H1 (cell line): ENCODE results near the gene SLC35E1. TPM values are rescaled to one million over a fixed set of nuclear protein-coding genes. Genes with fewer than 3 reads are reported as not detected.

Source experiments
- CTCF ChIA-PET: fragments of 300-600 bp; sonication (Branson Sonifier 250); formaldehyde crosslinking; loops from one replicate; lab custom pipeline; 2021; ENCODE audit not compliant: partially characterized antibody; lab: Charles Lee
- POLR2A ChIA-PET: fragments of 300-600 bp; sonication (Branson Sonifier 250); formaldehyde crosslinking; loops from one replicate; lab custom pipeline; 2021; ENCODE audit warnings: inconsistent platforms; ENCODE audit not compliant: partially characterized antibody; lab: Charles Lee
- DNase-seq, 2 experiments: peaks; one replicate each; pipeline versions ENCODE4 v3.0.0 to v3.0.0-alpha.2; 2010 to 2022; ENCODE audit warnings: low spot score in 2 of 2, low read depth in 1 of 2, mixed read lengths in 1 of 2
- FAIRE-seq: peaks from 2 replicates; lab custom pipeline; 2011; peaks lifted over from hg19 to GRCh38; lab: Jason Lieb, UNC
- H2AFZ ChIP-seq: 2 replicates; pipeline ENCODE4 v1.8.1; 2012; ENCODE audit warnings: low read length, inconsistent platforms
- H2AK5ac ChIP-seq: 2 replicates; pipeline ENCODE4 v1.6.1; 2013; ENCODE audit warnings: low read depth, low read length
- H2BK120ac ChIP-seq: replicated peaks from 2 replicates; pipeline ENCODE3; 2013; ENCODE audit warnings: low read depth, low read length, inconsistent platforms
- H2BK12ac ChIP-seq: 2 replicates; pipeline ENCODE4 v1.6.1; 2013; ENCODE audit warnings: low read depth, low read length
- H2BK15ac ChIP-seq: 2 replicates; pipeline ENCODE4 v1.6.1; 2013; ENCODE audit warnings: low read length
- H2BK20ac ChIP-seq: 2 replicates; pipeline ENCODE4 v1.6.1; 2013; ENCODE audit warnings: low read length
- H2BK5ac ChIP-seq: 2 replicates; pipeline ENCODE4 v1.6.1; 2013; ENCODE audit warnings: low read depth, low read length
- H3K14ac ChIP-seq: 2 replicates; pipeline ENCODE4 v1.6.1; 2013; ENCODE audit warnings: inconsistent platforms; ENCODE audit not compliant: insufficient read length
- H3K18ac ChIP-seq: 2 replicates; pipeline ENCODE4 v1.6.1; 2013; ENCODE audit warnings: low read length; ENCODE audit errors: extremely low read depth
- H3K23ac ChIP-seq: 2 replicates; pipeline ENCODE4 v1.6.1; 2013; ENCODE audit warnings: inconsistent platforms; ENCODE audit not compliant: insufficient read length
- H3K23me2 ChIP-seq: 2 replicates; pipeline ENCODE4 v1.6.1; 2013; ENCODE audit warnings: low read depth, low read length
- H3K27ac ChIP-seq: 2 replicates; pipeline ENCODE4 v1.6.1; 2011; ENCODE audit warnings: low read depth, low read length, inconsistent platforms
- H3K27me3 ChIP-seq, 4 experiments: replicated peaks in 1 of 4; 1 replicate in 1 of 4; 2 replicates in 3 of 4; pipeline versions ENCODE4 v1.6.1 to v1.8.1; 2011 to 2013; ENCODE audit warnings: low read length in 3 of 4, mild to moderate bottlenecking in 3 of 4, inconsistent platforms in 2 of 4, mixed read lengths in 2 of 4, moderate library complexity in 1 of 4; ENCODE audit not compliant: control insufficient read depth in 3 of 4, insufficient read depth in 3 of 4; ENCODE audit errors: extremely low read depth in 1 of 4
- H3K36me3 ChIP-seq, 4 experiments: 2 replicates each; pipeline versions ENCODE4 v1.6.1 to v1.8.1; 2011 to 2013; ENCODE audit warnings: mild to moderate bottlenecking in 4 of 4, low read length in 3 of 4, moderate library complexity in 2 of 4, control low read depth in 1 of 4, inconsistent platforms in 1 of 4; ENCODE audit not compliant: insufficient read depth in 4 of 4, control insufficient read depth in 2 of 4
- H3K4ac ChIP-seq: replicated peaks from 2 replicates; pipeline ENCODE3; 2013; ENCODE audit warnings: low read length, low read depth, mixed read lengths, inconsistent platforms; ENCODE audit not compliant: insufficient read length
- H3K4me1 ChIP-seq, 4 experiments: replicated peaks in 1 of 4; 1 replicate in 1 of 4; 2 replicates in 3 of 4; pipeline versions ENCODE4 v1.6.1 to v1.8.1; 2011 to 2013; ENCODE audit warnings: low read length in 3 of 4, inconsistent platforms in 2 of 4, mixed read lengths in 1 of 4; ENCODE audit not compliant: insufficient read depth in 4 of 4, control insufficient read depth in 3 of 4
- H3K4me2 ChIP-seq, 2 experiments: 2 replicates each; pipeline versions ENCODE4 v1.6.1 to v1.8.1; 2011 to 2013; ENCODE audit warnings: low read depth in 2 of 2, low read length in 2 of 2, control low read depth in 1 of 2, inconsistent platforms in 1 of 2, mild to moderate bottlenecking in 1 of 2; ENCODE audit not compliant: insufficient read depth in 1 of 2
- H3K4me3 ChIP-seq, 4 experiments: fragments of 200-600, 300-600 bp in 1 of 4; sonication (generic), shearing (Covaris generic), sonication (Bioruptor Twin) in 1 of 4; 2 replicates each; pipeline versions ENCODE4 v1.5.1 to v1.8.1; 2011 to 2016; ENCODE audit warnings: low read length in 4 of 4, low read depth in 3 of 4, control low read depth in 2 of 4, inconsistent platforms in 2 of 4, mild to moderate bottlenecking in 2 of 4, mixed read lengths in 1 of 4, moderate library complexity in 1 of 4; ENCODE audit not compliant: insufficient read depth in 2 of 4; ENCODE audit errors: extremely low read depth in 1 of 4
- H3K56ac ChIP-seq: replicated peaks from 2 replicates; pipeline ENCODE3; 2013; ENCODE audit warnings: low read depth, mild to moderate bottlenecking, mixed read lengths, low read length, inconsistent platforms; ENCODE audit not compliant: insufficient read length
- H3K79me1 ChIP-seq: 2 replicates; pipeline ENCODE4 v1.6.1; 2013; ENCODE audit warnings: low read depth, low read length, control low read depth
- H3K79me2 ChIP-seq, 2 experiments: 2 replicates each; pipeline versions ENCODE4 v1.6.1 to v1.8.1; 2012 to 2013; ENCODE audit warnings: low read length in 2 of 2, mild to moderate bottlenecking in 2 of 2, inconsistent platforms in 1 of 2; ENCODE audit not compliant: insufficient read depth in 2 of 2, control insufficient read depth in 1 of 2
- H3K9ac ChIP-seq, 4 experiments: replicated peaks in 1 of 4; 1 replicate in 1 of 4; 2 replicates in 3 of 4; pipeline versions ENCODE4 v1.6.1 to v1.8.1; 2011 to 2013; ENCODE audit warnings: low read depth in 3 of 4, low read length in 3 of 4, control low read depth in 2 of 4, mild to moderate bottlenecking in 2 of 4, moderate library complexity in 2 of 4, inconsistent platforms in 1 of 4; ENCODE audit errors: extremely low read depth in 1 of 4
- H3K9me3 ChIP-seq, 2 experiments: 2 replicates each; pipeline versions ENCODE4 v1.6.1 to v1.8.1; 2012 to 2013; ENCODE audit warnings: mild to moderate bottlenecking in 2 of 2, moderate library complexity in 2 of 2, control low read depth in 1 of 2, inconsistent platforms in 1 of 2, low read depth in 1 of 2, low read length in 1 of 2, mixed read lengths in 1 of 2; ENCODE audit not compliant: insufficient read depth in 2 of 2
- H4K20me1 ChIP-seq, 2 experiments: replicated peaks in 1 of 2; 2 replicates each; pipeline versions ENCODE3 to v1.8.1; 2011 to 2013; ENCODE audit warnings: inconsistent platforms in 2 of 2, low read length in 2 of 2, mild to moderate bottlenecking in 1 of 2; ENCODE audit not compliant: insufficient read depth in 2 of 2, control insufficient read depth in 1 of 2
- H4K5ac ChIP-seq: 2 replicates; pipeline ENCODE4 v1.6.1; 2013; ENCODE audit warnings: low read length, low read depth, mixed read lengths, inconsistent platforms; ENCODE audit not compliant: insufficient read length
- H4K8ac ChIP-seq: 2 replicates; pipeline ENCODE4 v1.8.0; 2013; ENCODE audit warnings: mild to moderate bottlenecking, moderate library complexity, low read length, inconsistent platforms; ENCODE audit not compliant: insufficient read depth; ENCODE audit errors: extremely low read depth
- H4K91ac ChIP-seq: replicated peaks from 2 replicates; pipeline ENCODE3; 2013; ENCODE audit warnings: low read length, mixed read lengths, inconsistent platforms; ENCODE audit not compliant: insufficient read length
- CEBPB ChIP-seq: IDR thresholded peaks from 2 replicates; pipeline ENCODE4 v1.6.1; 2012; ENCODE audit warnings: low read depth, low read length
- FOSL1 ChIP-seq: IDR thresholded peaks from 2 replicates; pipeline ENCODE4 v1.6.1; 2011; ENCODE audit warnings: mild to moderate bottlenecking, low read depth, low read length, moderate library complexity; ENCODE audit not compliant: insufficient read depth
- GTF2F1 ChIP-seq: IDR thresholded peaks from 2 replicates; pipeline ENCODE4 v1.6.1; 2012; ENCODE audit warnings: low read depth, low read length, improper control_type of control experiment, borderline replicate concordance
- JUND ChIP-seq: IDR thresholded peaks from 2 replicates; pipeline ENCODE4 v1.6.1; 2011; ENCODE audit warnings: mild to moderate bottlenecking, improper control_type of control experiment, low read length
- KDM4A ChIP-seq: IDR thresholded peaks from one replicate; pipeline ENCODE4 v1.7.1; 2012; ENCODE audit warnings: low read depth, mild to moderate bottlenecking, moderate library complexity, low read length, inconsistent platforms; ENCODE audit not compliant: severe bottlenecking
- KDM5A ChIP-seq: fragments of 200-600 bp; IDR thresholded peaks from 2 replicates; pipeline ENCODE4 v1.7.1; 2012; ENCODE audit warnings: mild to moderate bottlenecking, low read length, inconsistent platforms, mixed read lengths
- POU5F1 ChIP-seq: IDR thresholded peaks from 2 replicates; pipeline ENCODE4 v1.6.1; 2011; ENCODE audit warnings: low read depth, mild to moderate bottlenecking, low read length, moderate library complexity
- RBBP5 ChIP-seq: IDR thresholded peaks from 2 replicates; pipeline ENCODE4 v1.7.1; 2012; ENCODE audit warnings: low read depth, mild to moderate bottlenecking, inconsistent platforms, low read length, moderate library complexity, borderline replicate concordance
- RXRA ChIP-seq: IDR thresholded peaks from 2 replicates; pipeline ENCODE4 v1.6.1; 2011; ENCODE audit warnings: low read depth, mild to moderate bottlenecking, low read length, moderate library complexity; ENCODE audit not compliant: insufficient read depth
- SP2 ChIP-seq: IDR thresholded peaks from 2 replicates; pipeline ENCODE4 v1.6.1; 2012; ENCODE audit warnings: mild to moderate bottlenecking, low read length, inconsistent platforms
- TAF1 ChIP-seq: IDR thresholded peaks from 2 replicates; pipeline ENCODE4 v1.6.1; 2011; ENCODE audit warnings: mild to moderate bottlenecking, low read depth, low read length
- TBP ChIP-seq: IDR thresholded peaks from 2 replicates; pipeline ENCODE4 v1.6.1; 2011; ENCODE audit warnings: low read depth, low read length, improper control_type of control experiment
- WGBS, 2 experiments: shearing (Covaris generic) in 1 of 2; methylation state at CpG; one replicate each; pipeline versions ENCODE4 v1.1.6 to v1.1.7; 2013 to 2015; ENCODE audit warnings: low lambda C conversion rate in 2 of 2, mixed read lengths in 2 of 2, inconsistent platforms in 1 of 2, low coverage in 1 of 2, missing lambda C conversion rate in 1 of 2; ENCODE audit not compliant: insufficient replicate concordance in 2 of 2, insufficient coverage in 1 of 2, insufficient read length in 1 of 2; ENCODE audit errors: extremely low coverage in 1 of 2, missing lambda C conversion rate in 1 of 2; 5-methylcytosine and 5-hydroxymethylcytosine counted together
- polyA plus RNA-seq, 7 experiments: library from polyadenylated mRNA; depleted of rRNA in 3 of 7; stranded (reverse) in 5 of 7; unstranded in 2 of 7; fragments of >200 nt in 5 of 7; fragments of 200-250 nt in 2 of 7; gene quantifications; 1 replicate in 5 of 7; 2 replicates in 1 of 7; 4 replicates in 1 of 7; pipeline versions ENCODE4 v1.2.1 to v1.2.3, GENCODE V29; 2011 to 2013; ENCODE audit warnings: missing spikeins in 2 of 7, mixed read lengths in 2 of 7
- total RNA-seq: library from RNA; stranded (reverse); fragmentation: NEBNext Ultra II Directional; extraction: Animal tissue kit (Norgen Biotek cat#: 25700); gene quantifications from 2 replicates; pipeline ENCODE4 v1.2.1, GENCODE V29; 2021
- TF ChIP-seq, protein P1 (sequence below): IDR thresholded peaks from 2 replicates; pipeline ENCODE4 v1.6.1; 2011; ENCODE audit warnings: low read depth, mild to moderate bottlenecking, low read length; ENCODE audit not compliant: insufficient read depth

The SLC35E1 gene
- total and polyA plus RNA-seq, 2 of the 8 experiments (the other 6 are each of a cell fraction or from before 2014, with no cell fraction given): 26.0 to 31.9 TPM

DNA sequence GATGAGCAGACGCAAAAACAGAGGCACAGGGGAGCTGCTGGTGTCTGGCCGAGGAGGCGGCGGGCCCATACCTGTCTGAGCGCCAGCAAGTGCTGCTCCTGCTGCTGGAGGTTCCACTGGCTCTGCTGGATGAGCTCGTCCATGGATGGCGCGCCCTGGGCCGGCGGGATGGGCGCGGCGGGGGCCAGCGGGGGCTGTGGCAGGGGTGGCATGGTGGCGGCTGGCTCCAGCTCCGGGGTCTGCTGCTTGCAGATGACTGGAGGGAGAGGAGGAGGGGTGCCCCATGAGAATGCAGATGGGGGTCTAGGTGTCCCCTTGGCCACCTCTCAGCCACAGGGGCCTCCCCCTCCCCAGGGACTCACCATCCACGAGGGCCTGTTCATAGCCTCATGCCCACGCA, 36.8 kb downstream of the SLC35E1 start:
- Histone ChIP-seq H3K4me3 (no peak overlapping the region), H3K4me2 (no peak overlapping the region), H4K5ac (no peak overlapping the region), H3K4me1 (no peaks in the 10 kb centered on the region), H3K27me3 (no peaks in the 10 kb centered on the region), H2BK5ac (no peak overlapping the region), H3K79me1 (peaks cover 12% of the 10 kb centered on the region), H2BK120ac (no peak overlapping the region), H3K9me3 (no peaks in the 10 kb centered on the region), H4K20me1 (peaks cover 25 to 45% of the 10 kb centered on the region in 2 experiments), H2AFZ (no peak overlapping the region), H3K9ac (no peak overlapping the region), H3K23ac (no peak overlapping the region), H2BK12ac (no peak overlapping the region), H2BK20ac (no peak overlapping the region), H3K14ac (no peak overlapping the region), H3K18ac (no peak overlapping the region), H3K36me3 (peaks cover 27 to 70% (median 54%) of the 10 kb centered on the region in 4 experiments), H3K23me2 (no peaks in the 10 kb centered on the region), H3K56ac (no peak overlapping the region), H3K27ac (no peak overlapping the region), H3K79me2 (peaks cover 20 to 42% of the 10 kb centered on the region in 2 experiments), H2BK15ac (no peak overlapping the region), H4K8ac (no peak overlapping the region), H2AK5ac (no peak overlapping the region), H4K91ac (no peak overlapping the region), H3K4ac (no peak overlapping the region)
- FAIRE-seq: no peak
- DNase-seq: no peak
- ChIA-PET CTCF (interaction anchor here (1.0 to 2.5 kb wide), 5 partner anchors 13 to 93 kb away, joined by 3 to 10 read pairs (median 4); no protein-coding TSS in a partner anchor), POLR2A (interaction anchor here (0.6 to 6.2 kb wide), 4 partner anchors 8 to 31 kb away, joined by 3 to 34 read pairs (median 6); no protein-coding TSS in a partner anchor)
- 94% methylated on average over 10 of the region's 18 CpGs; no CpG with 5 or more reads in 1 of the 2 experiments for WGBS, 2 experiments
- TF ChIP-seq GTF2F1 (no peak), CEBPB (no peak), RXRA (no peak), RBBP5 (no peak), KDM4A (no peak), TBP (no peak), TAF1 (no peak), JUND (no peak), SP2 (no peak), POU5F1 (no peak), FOSL1 (no peak), KDM5A (no peak)
- TF ChIP-seq, protein P1, sequence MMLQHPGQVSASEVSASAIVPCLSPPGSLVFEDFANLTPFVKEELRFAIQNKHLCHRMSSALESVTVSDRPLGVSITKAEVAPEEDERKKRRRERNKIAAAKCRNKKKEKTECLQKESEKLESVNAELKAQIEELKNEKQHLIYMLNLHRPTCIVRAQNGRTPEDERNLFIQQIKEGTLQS: no peak
